Measurements from ENCODE around the gene ROBO1.

Gene ROBO1

DNA sequence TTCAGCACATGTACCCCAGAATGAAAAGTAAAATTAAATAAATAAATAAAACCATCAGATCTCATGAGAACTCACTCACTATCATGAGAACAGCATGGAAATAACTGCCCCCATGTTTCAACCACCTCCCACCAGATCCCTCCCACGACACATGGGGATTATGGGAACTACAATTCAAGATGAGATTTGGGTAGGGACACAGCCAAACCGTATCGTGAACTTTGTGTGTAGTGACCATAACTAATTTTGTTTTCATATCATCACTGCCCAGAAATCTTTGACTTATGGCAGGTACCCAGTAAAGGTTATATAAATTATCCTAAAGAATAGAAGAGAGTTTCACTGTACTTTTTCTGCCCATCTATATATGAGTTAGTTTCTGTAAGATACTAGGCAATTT, 766.5 kb downstream of the ROBO1 start:
- no peak for DNase-seq

DNA sequence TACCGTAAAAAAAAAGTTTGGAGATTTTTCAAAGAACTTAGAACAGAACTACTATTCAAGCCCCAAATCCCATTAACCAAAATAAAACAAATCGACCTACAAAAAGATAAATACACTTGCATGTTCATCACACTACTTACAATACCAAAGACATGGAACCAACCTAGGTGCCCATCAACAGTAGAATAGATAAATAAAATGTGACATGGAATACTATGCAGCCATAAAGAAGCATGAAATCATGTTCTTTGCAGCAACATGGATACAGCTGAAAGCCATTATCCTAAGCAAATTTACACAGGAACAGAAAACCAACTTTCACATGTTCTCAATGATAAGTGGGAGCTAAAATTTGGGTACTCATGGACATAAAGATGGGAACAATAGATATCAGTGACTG, 768.7 kb downstream of the ROBO1 start:
- DNase-seq, result no peak

DNA sequence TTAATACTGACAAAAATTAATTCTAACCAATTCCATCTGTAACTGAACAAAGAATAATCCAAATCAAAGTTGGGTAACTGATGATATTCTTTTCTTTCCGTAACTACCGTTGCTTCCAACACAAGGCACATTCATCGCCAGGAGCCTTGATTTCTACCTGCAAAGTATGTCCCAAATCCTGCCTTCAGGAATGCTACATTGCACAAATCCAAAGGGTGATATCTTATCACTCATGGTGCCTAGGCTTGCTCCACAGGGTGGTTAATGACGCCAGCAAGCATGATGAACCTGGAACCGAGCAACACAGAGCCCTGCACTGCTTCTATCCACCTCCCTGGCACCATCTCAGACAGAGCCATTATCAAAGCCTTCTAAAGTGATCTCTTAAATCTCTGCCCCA, 772.7 kb downstream of the ROBO1 start:
- no peak for DNase-seq

DNA sequence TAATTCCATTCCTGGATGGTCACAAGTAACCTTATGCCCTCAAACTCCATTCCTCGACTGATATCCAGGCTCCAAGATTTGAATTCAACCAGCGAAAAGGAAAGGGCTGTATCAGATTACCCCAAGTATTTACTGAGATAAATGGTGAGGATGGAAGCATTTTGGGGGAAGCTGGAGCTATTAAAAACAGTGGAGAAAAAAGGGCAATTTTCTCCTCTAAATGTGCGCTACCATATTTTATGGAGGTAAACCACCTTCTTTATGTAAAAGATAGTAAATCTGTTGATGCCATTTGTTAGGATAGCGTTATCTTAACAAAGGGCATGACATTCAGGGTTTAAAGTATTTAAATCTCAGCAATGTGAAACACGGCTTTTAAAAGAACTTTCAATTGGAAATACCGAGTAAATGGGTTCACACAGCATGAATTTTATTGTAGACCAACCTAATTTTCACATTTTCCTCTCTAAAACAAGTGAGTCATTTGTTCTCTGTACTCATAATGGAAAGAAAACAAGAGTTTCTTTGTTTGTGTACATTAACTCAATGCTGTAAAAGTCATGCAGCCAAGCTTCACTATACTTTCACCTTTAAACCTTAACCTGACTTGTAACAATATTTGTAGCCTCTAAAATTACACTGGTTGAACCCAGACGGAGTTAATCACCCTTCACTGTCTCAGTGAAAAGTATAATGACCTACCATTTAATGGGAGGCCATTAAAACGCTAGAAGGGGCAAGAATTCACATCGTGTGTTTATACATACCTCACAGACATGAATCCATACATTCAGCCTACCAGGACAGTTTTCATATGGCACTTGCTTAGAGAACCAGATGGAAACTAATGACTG, 773.4 kb downstream of the ROBO1 start:
- DNase-seq, result no peak

DNA sequence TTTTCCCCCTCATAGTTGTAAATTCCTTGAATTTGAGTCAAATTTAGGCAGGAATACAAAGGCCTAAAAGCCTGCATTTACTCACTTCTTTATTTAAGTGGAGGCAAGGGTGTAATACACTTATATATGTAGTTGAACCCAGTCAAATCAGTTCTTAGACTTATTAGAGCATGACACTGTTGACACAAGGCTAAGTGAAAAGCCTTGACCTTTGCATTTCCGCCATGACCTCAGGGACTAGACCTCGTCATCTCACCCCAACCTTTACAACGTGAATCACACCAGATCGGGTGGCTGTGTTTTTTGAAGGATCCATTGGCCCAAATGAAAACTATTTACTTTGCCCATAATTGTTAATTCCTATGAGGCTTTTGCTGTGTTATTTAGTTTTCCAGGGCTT, 774.4 kb downstream of the ROBO1 start:
- no peak for DNase-seq

DNA sequence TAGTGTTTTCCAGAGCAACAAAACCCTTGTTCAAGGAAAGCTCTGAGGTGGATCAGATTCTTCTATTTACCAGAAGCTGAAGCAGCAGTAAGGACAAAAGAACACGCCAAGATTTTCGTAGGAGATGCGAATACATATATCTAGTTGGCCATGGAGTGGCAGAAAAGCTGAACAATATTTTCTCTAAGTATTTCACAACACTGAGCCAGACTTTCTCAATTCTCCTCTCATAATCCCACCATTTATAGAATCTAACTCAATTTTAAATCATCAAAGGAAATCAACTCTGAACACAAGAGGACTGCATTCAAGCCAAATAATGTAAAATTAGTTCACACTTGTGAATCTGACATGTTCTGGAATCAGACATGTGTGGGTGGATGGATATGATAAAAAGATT, 775.0 kb downstream of the ROBO1 start:
- DNase-seq, result no peak

DNA sequence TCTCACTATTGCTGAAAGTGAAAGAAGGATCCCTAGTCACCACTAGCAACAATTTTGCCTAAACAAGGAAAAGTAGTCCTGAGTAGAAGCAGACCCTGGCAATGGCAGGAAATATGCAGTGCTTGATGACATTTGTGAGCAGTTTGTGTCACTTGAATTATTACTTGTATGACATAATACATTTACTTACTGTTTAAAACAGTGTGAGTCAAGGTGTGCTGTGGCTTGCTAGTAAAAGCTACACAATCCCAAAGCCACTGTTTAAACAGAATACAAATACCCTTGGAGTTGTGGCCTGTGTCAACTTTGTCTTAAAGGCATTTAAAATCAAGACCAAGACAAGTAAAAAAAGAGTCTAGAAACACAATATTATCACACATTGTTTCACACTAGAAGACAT, 775.4 kb downstream of the ROBO1 start:
- no peak for DNase-seq

DNA sequence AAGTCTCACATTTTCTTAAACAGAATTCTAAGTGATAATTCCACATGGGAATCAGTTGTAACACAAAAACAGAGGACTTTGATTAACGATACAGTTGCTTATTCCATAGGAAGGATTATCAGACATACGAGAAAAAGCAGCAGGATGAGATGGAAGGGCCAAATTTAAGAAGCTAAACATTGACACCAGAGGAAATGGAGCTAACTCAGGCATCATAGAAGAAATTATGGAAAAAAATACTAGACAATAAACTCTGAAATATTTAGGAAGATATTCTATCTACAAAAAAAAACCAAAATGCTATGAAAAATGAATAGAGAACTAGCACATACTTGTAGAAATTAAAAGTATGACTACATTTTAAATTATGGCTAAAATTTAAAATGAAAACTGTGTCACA, 776.1 kb downstream of the ROBO1 start:
- no peak for DNase-seq

DNA sequence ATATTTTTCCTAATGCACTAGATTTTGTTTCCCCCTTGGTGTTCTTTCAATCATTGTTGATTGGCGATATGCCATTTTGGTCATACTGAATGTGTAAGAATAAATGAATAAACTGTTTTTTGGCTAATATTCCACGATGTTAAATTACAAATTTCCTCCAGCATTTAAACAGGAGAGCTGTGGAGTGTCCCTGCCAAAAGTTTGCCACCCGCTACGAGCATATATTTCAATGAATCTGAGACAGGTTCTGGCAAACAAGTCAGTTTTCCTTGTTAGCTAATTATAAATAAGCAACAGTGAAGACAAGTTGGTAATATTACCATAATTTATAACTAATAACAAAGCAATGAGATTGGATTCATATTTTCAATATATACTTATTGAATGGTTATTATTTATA, 777.6 kb downstream of the ROBO1 start:
- DNase-seq, result no peak

DNA sequence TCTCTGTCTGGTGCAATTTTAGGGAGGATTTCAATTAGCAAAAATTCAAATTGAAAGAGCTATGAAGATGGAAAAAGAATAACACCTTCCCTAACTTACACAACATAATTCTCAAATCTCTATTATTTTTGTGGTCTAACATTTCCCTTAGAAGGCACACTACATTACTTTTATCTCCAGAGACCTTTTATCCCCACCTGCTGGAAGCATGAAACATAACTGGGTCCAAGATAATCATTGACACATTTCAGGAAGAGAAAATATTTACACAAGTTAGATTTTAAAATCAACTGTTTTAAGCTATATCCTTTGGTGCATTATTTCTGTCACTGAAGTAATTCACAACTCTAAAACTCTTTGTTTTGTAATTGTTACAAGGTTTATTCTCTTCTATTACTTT, 779.5 kb downstream of the ROBO1 start:
- no peak for DNase-seq

DNA sequence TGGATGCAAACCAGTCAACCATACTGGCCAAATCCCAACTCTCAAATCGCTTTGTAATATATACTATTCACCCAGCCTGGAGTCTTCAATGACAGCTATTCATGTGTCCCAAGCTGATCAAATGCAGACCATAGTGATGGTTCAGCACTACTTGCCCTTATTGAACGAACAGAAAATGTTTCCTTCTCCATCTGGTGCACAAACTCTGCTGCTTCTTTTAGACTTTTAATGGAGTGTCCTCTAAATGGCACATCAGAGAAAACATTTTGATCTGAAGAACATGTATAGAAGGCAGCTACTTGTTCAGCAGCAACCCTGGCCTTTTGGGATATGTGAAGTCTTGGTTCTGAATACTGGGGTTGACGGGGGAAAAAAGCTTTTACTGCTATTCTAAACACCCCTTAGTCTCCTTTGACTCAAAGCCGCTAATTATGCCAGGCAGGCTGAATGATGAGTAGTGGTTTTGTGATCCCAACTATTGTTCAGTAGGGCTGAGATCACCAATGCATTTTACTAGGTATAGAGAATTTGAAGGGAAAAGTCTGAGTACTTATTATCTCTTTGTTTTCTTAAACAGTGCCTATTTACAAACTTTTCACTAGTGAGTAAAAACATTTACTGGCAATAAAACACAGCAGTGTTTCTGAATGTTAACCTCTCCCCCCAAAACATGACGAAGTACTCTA, 781.2 kb downstream of the ROBO1 start:
- DNase-seq, result no peak

DNA sequence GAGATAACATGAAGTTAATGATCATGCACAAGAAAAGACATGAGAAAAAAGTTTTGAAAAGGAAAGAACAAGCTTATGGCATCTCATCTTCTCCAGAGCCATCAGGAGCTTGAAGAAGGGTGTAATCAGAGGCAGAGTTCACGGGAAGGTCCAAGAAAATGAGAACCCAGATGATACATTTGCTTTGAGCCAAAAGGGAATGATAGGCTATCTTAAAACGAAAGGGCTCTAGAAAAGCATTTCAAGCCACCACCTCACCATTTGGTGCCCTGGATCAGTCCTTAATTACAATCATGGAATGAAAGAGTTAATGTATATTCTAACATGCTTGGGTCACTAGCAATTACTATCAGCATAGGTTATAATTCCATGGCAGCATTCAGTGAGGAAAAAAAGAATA, 781.8 kb downstream of the ROBO1 start:
- no peak for DNase-seq

DNA sequence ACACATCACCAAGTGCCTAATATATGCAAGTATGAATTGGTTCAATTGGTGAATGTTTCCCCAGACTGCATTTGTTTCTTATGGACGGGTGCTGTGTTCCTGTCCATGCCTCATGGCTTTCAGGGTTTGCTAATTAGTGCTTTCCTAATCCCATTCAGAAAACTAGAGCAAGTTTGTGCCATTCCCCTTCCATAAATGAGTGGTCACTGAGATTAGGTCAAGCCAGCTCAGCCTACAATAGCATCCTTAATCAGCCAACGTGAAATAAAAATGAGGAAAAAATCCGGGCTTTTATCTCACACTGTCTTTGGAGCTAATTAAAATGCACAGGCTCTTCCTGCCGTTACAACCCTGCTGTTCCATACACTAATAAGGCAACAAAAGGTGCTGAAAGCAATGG, 788.8 kb downstream of the ROBO1 start:
- DNase-seq, result no peak

DNA sequence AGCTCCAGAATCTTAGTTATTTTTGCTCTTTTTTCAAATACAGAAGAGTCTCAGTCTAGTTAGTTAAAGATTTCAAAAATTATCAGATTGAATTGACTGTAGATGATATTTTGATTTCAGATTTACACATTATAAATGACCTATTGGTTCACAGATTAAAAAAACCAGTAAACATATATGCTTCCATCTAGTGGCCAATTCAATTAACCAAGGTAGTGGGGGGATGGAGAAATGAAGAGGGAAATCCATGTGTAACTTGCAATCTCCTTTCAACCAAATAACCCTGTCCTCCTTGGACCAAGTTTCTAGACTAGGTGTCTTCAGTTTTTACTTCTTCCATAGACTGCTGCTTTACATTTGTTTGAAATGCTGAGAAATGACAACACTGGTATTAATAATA, 789.8 kb downstream of the ROBO1 start:
- DNase-seq, result no peak

DNA sequence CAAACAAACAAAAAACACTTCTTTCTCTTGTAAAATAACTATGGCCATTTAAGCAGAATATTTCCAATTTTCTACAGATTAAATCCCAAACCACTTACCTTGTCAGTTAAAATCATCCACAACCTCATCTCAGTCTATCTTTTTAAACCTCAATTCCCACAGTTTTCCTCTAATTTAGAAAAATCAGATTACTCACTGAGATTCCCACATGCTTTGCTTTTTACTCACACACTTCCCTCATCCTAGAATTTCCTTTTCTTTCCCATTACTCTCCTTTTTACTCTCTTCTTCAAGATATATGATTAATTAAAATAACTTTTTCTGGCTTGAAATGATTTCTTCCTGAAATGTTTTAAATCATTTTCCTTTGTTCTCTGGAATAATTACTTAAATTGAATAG, 790.7 kb downstream of the ROBO1 start:
- no peak for DNase-seq

DNA sequence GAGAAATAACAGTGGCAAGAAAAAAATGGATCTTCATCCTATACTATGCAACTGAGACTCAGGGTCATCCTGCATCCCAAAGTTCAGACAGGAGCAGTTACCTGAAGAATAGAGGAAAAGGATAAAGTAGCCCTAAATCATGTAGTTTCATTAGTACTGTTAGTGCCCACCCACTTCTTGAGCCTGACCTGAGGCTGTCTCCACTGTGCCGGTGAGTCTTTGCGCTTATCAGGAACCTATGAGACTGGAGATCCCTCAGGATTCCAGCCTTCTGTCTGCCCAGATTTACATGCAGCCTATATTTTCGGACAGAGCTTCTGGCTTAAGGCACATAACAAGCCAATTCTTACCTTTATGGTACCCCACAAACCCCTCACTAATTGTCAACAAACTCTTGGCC, 791.6 kb downstream of the ROBO1 start:
- DNase-seq, result no peak

DNA sequence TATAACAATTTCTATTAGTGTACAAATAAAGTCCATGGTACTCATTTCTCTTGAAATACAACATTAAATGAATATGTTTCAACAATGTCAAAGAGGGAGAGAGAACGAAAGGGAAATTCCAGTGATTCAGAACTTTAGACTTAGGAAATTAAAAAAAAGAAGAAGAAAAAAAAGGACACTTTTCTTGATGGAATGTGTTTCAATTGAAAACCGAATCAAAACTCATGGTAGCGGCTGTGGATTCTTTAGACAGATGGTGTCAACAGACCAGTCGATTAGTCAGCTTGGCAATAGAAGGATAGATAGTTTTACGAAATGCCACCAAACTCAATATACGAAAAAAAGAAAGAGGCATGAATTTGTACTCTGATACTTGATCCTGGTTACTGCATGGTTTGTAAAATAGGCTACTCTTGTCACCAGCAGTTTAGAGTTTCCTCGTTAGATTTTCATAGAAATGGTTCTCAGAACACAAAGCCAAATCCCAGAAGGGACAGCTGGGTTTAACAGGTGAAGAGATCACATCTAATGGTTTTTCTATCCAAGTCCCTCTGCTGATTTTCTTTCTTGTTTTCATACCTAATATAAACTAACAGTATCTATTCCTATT, 793.5 kb downstream of the ROBO1 start:
- DNase-seq, result no peak

DNA sequence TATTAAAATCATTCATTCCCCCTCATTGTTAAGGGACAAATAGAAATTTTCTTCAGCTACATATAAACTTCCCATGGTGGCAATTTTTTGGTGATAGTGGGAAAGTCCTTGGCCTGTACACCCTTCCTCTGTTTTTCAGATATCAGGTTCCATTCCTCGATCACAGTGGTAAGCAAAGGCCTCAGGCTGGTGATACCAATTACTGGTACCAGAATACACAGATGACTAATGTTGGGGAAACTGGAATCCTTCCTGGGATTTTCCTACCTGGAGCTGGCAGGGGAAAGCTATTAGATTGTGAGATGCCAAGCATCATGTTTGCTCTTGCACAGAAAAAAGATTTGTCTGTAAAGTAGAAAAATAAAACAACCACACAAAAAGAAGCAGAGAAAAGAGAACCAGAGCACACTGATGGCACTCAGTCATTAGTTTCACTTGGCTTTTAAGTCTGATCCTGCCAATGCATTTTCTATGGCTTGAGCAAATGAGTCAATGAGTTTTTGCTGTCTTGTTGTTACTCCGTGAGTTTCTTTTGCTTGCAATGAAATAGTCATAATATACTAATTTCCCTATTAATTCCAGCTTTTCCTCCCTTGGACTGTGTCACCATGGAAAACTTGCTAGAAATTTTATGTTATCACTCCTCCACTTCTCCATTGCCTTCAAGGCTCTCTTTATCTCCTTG, 795.0 kb downstream of the ROBO1 start:
- no peak for DNase-seq

DNA sequence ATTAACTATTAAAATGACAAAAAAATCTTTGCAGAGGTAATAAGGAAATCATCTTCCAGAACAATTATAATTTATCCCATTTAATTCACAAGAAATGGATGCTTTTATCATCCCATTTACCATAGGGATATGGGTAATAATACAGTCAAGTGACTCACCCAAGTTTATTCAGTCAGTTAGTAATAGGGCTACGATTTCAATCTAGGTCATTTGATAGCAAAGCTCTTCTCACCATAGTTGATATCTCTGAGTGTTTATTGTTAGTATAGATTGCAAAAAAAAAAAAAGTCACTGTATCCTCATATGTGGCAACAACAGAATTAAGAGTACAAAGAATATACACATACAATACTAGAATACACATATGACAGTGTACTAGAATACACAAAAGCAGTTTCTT, 797.1 kb downstream of the ROBO1 start:
- DNase-seq, result no peak

DNA sequence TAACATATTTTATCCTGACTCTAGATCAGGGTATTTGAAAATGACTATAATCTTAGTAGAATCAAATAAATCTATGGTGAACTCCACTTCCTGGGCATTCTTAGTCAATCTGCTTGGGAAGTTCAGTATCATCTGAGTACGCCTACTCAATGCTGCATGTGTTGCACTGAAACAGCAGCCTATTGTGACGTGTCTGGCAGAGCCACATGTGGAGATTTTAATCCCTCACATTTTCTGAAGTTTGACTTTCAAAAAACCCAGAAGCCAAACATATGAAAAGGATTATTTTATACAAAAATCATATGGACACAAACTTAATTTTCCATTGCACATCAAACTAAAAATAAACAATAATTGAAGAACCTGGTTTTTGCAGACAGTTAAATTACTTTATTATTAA, 798.3 kb downstream of the ROBO1 start:
- no peak for DNase-seq

DNA sequence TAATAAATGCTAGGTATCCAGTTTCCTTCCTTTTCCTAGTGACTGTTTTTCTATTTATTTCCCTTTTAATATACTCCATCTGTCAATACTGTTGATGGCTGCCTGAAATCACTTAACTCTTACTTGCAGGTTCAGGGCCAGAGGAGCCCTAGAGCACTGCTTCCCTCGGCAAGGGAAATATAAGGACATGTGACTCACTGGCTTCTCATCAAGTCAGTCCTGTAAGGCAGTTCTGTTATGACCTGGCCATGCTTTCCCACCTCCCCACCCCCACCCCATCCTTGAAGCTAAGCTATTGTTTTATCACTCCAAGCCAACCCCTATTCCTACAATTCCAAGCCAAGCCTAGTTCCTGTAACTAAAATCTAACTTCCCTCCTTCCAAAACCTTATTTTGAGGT, 800.7 kb downstream of the ROBO1 start:
- DNase-seq, result no peak

DNA sequence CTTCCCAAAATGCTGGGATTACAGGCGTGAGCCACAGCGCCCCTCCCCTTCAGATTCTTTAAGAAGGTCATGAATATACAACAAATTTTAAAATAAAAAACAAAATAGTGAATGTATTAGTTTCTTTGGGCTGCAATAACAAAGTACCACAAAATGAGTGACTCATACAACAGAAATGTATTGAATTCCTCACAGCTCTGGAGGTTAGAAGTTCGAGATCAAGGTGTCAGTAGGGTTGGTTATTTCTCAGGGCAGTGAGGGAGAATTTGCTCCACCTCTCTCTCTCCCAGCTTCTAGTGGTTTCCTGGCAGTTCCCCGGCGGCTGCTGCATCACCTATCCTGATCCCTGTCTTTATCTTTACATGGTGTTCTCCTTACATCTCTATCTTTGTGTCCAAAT, 804.0 kb downstream of the ROBO1 start:
- DNase-seq, result no peak

DNA sequence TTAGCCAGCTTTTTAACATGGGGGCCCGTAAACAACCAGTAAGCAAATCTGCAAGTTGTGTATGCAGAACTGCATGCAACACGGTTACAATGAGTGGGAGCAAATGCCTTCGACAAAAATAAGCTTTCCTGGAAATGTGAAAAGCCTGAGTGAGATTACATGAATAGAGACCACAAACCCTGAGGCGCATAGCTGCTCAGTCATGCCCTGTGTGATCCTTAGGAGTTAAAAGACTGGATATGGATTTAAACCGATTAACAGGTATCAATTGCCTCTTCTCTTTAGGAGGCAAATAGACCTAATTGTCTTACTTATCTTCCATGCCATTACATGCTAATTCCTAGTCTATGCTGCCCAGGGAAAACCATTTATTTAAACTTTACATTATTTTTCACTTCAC, 810.3 kb downstream of the ROBO1 start:
- no peak for DNase-seq
